Measurements from ENCODE around the gene PTPRN2.

The PTPRN2 gene

GRCh38 chr7:158272509-158273137, 315.0 kb downstream of the PTPRN2 start:
- DNase-seq, result no peak

- DNase-seq, result no peak
These were observed 315.5 kb downstream of the PTPRN2 start for GRCh38 chr7:158272091-158272490.

- DNase-seq, result no peak
These were observed 316.0 kb downstream of the PTPRN2 start for GRCh38 chr7:158271646-158272045.

GRCh38 chr7:158270856-158271413, 316.7 kb downstream of the PTPRN2 start:
- DNase-seq, result no peak

- no peak for DNase-seq
These were observed 317.4 kb downstream of the PTPRN2 start for GRCh38 chr7:158270106-158270775.

- DNase-seq, result no peak
These were observed 318.6 kb downstream of the PTPRN2 start for GRCh38 chr7:158268816-158269535.

GRCh38 chr7:158267742-158268435, 319.7 kb downstream of the PTPRN2 start:
- DNase-seq, result no peak

- DNase-seq, result no peak
These were observed 320.5 kb downstream of the PTPRN2 start for GRCh38 chr7:158266817-158267741.

GRCh38 chr7:158266426-158266816, 321.2 kb downstream of the PTPRN2 start:
- DNase-seq, result no peak

- no peak for DNase-seq
These were observed 321.9 kb downstream of the PTPRN2 start for GRCh38 chr7:158265743-158266080.

GRCh38 chr7:158264881-158265742, 322.5 kb downstream of the PTPRN2 start:
- no peak for DNase-seq

- no peak for DNase-seq
These were observed 323.5 kb downstream of the PTPRN2 start for GRCh38 chr7:158263964-158264748.

GRCh38 chr7:158263110-158263963, 324.3 kb downstream of the PTPRN2 start:
- DNase-seq, result no peak

- no peak for DNase-seq
These were observed 325.1 kb downstream of the PTPRN2 start for GRCh38 chr7:158262284-158263109.

GRCh38 chr7:158261362-158262235, 326.0 kb downstream of the PTPRN2 start:
- no peak for DNase-seq

- DNase-seq, result no peak
These were observed 326.9 kb downstream of the PTPRN2 start for GRCh38 chr7:158260567-158261361.
